HG02571 (cell line): ENCODE results near the gene S100Z.
"Not testable (repeated sequence)": the region's sequence is repeated elsewhere in the genome, so short reads cannot be mapped to it uniquely, and the experiment has no call there.

ENCODE experiments used
- ATAC-seq: cut with Tn5 transposase; IDR thresholded peaks from one replicate; pipeline ENCODE4 v1.9.1; 2021; ENCODE audit warnings: mild to moderate bottlenecking, moderate library complexity; ENCODE audit not compliant: unreplicated experiment

The S100Z gene

DNA sequence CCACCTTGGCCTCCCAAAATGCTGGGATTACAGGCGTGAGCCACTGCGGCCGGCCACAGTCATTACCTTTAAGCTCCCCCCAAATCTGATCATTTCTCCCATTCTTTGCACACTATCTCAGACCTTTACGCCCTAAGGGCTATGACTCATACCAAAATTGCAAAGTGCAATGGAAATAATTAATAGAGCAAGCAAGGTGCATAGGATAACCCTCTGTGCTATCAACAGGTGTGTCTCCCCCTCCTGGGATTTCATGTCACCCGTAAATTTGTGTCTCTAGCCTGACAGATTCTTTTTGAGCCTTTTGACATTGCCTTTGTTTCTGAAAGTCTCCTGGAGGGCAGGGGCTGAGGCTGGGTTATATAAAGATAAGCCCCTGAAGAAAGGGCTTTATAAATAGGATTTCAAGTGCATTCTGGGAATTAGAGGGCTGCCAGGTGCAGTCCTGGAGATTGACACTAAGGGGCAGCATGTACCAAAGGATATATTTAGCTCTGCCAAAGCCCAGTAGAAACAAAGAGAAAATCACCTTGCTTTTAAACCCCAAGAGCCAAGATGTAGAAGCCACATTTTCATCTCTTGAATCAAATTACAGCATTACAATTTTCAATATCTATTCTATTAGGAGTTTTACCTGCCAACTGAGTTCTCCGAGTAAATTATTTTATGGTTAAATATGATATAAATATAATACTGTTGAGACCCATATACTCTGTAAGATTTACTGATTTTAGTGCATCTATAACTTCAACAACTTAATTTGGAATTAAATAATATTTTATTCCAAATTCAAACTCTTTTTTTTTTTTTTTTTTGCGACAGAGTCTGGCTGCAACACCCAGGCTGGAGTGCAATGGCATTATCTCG lies 18.2 kb downstream of the S100Z start:
- no peak for ATAC-seq

DNA sequence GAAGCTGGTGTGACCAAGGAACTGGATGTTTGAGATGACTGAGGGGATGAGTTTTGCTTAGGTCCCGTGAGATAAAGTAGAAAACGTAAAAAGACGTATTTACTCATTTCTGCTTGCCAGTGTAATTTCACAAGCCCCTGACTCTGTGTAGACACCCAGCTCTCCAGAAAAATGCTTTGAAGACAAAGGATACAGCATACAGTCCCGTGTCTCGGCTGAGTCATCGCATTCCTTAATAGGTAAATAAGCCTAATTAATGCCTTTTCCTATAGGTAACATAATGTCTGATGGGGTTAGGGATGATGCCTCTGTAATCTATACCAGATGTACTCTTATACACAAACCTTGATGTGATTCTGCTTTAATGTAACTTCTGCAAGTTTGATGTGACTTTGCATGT lies 20.2 kb downstream of the S100Z start:
- no peak for ATAC-seq

DNA sequence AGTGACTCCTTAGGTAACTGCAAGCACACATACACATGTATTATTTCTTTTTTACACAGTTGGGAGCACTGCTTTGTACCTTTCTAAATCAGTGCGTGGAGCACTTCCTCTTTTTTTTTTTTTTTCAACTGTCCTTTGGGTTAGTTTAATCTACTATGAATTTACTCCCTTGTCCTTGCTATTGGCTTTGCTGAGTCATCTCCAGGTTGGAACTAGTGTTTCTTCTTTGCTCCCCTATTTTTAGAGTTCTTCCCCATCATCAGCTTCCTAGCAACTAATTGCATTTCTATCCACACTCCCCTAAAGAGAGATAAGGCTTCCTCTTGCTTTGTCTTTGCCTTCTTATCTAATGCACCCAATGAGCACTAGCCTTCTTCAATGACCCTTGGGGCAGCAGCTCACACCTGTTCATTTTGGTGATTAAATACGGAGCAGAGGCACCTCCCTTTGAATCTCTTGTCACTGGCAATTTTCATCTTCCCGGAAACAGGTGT lies 24.3 kb downstream of the S100Z start:
- ATAC-seq = no peak

DNA sequence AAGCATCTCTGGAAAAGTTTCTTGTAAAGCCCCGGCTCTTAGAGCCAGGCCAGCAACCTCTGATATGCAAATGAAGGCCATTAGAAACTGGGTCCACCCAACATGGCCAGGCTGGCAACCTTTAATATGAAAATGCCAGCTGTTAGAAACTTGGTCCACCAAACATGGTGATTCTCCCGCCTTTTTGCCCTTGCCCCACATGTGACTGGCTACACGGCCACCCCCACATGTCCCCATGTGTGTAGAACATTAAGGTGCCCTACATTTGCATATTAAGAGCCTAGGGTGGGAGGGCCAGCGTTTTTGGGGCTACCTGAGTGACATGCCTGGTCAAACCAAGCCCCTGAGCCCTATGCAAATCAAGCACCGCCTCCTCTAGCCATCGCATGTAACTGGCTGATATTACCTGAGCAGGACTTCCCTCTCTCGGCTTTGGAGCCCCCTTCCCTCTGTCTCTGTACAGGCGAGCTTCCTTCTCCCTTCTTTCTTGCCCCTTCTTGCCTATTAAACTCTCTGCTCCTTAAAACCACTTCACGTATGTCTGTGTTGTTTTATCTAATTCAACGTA lies 39.0 kb downstream of the S100Z start:
- no peak for ATAC-seq

DNA sequence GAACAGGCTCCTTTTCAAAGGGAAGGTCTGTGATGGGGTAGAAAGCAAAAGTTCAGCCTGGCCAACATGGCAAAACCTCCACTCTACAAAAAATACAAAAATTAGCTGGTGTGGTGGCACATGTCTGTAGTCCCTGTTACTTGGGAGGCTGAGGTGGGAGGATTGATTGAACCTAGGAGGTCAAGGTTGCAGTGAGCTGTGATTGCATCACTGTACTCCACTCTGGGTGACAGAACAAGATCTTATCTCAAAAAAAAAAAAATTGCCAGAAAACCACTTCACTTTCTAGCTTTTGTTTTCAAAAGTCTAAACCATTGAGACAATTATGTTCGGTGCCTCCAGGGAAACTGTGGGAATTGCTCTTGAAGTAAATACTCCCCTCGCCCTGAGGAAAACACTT lies 43.5 kb downstream of the S100Z start:
- ATAC-seq = no peak

DNA sequence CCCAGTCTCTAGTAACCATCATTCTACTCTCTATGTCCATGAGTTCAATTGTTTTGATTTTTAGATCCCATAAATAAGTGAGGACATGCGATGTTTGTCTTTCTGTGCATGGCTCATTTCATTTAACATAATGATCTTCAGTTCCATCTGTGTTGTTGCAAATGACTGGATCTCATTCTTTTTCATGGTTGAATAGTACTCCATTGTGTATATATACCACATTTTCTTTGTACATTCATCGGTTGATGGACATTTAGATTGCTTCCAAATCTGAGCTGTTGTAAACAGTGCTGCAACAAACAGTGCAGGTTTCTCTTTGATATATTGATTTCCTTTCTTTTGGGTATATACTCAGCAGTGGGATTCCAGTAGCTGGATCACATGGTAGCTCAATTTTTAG lies 46.4 kb downstream of the S100Z start:
- no peak for ATAC-seq

DNA sequence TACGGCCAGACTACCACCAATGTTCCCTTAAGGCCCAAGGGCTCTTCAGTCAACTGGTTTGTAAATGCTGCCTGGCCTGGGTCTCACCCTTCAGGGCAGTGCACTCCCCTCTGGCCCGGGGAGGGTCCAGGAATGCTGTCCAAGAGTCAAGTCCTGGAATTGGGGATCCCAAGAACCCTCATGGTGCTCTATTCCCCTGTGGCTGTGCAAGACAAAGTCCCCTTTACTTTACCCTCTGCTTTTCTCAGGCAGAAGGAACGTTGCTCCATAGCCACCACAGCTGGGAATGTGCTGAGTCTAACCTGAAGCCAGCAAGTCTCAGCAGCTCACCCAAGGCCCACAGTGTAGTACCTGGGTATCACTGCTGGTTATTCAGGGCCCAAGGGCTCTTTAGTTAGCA lies 51.7 kb downstream of the S100Z start:
- ATAC-seq = no peak

DNA sequence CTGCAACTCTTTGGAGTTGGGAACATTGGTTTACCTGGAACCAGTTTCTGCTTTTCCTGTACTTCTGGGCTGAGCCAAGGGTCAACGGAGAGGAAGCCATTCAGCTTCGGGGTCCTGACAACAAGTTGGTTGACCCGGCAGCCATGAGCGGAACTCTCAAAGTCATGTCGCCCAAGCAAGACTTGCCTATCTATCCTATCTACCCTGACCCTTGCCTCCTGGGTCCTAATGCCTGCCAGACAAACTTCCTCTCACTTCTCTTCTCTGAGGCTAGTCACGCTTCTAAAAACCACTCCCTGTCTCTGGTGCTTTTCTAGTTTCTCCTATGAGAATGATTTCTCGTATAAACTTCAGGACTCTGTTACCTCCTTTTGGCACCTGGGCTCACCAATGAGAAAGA lies 58.4 kb downstream of the S100Z start:
- no peak for ATAC-seq

DNA sequence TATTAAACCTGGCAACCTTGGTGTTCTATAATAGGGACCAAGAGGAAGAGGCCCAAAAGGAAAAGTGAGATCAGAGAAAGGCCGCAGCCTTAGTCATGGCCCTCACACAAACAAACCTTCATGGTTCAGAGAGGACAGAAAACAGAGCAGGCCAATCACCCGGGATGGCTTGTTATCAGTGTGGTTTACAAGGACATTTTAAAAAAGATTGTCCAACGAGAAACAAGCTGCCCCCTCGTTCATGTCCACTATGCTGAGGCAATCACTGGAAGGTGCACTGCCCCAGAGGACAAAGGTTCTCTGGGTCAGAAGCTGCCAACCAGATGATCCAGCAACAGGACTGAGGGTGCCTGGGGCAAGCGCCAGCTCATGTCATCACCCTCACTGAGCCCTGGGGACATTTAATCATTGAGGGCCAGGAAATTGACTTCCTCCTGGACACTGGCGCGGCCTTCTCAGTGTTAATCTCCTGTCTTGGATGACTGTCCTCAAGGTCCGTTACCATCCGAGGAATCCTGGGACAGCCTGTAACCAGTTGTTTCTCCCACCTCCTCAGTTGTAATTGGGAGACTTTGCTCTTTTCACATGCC lies 60.6 kb downstream of the S100Z start:
- ATAC-seq = not testable (repeated sequence)

DNA sequence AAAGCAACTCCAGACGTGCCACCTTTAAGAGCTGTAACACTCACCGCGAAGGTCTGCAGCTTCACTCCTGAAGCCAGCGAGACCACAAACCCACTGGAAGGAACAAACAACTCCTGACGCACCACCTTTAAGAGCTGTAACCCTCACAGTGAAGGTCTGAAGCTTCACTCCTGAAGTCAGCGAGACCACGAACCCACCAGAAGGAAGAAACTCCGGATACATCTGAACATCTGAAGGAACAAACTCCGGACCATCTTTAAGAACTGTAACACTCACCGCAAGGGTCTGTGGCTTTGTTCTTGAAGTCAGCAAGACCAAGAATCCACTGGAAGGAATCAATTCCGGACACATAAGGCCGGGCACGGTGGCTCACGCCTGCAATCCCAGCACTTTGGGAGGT lies 64.9 kb downstream of the S100Z start:
- not testable (repeated sequence) for ATAC-seq

DNA sequence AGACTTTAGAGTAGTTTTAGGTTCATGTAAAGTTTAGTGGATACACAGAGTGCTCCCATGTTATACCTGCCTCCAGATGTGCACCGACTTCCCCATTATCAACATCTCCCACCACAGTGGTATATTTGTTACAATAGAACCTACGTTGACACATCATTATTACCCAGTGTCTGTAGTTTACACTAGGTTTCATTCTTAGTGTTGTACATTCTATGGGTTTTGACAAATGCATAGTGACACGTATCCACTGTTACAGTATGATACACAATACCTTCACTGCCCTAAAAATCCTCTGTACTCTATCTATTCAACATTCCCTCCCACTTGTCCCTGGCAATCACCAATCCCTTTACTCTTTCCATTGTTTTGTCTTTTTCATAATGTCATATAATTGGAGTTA lies 68.7 kb downstream of the S100Z start:
- ATAC-seq = no peak

DNA sequence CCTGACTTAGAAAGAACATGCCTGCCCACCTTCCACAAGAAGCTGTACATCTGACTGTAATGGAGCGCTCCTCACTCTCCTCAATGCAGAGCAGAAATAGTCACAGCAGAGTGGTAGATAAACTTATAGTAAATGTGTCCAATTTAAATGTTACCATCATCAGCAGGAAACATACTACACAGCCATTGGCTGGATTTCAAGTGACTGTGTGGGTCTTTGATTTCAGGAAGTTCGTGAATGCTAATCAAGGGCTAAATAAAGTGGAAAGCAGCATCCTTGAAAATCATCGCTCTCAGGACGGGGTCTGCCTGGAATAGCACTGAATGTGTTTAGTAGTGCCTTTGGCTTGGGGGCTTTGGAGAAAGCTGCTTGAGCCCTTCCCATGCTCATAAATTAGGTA lies 70.7 kb downstream of the S100Z start:
- ATAC-seq = no peak

DNA sequence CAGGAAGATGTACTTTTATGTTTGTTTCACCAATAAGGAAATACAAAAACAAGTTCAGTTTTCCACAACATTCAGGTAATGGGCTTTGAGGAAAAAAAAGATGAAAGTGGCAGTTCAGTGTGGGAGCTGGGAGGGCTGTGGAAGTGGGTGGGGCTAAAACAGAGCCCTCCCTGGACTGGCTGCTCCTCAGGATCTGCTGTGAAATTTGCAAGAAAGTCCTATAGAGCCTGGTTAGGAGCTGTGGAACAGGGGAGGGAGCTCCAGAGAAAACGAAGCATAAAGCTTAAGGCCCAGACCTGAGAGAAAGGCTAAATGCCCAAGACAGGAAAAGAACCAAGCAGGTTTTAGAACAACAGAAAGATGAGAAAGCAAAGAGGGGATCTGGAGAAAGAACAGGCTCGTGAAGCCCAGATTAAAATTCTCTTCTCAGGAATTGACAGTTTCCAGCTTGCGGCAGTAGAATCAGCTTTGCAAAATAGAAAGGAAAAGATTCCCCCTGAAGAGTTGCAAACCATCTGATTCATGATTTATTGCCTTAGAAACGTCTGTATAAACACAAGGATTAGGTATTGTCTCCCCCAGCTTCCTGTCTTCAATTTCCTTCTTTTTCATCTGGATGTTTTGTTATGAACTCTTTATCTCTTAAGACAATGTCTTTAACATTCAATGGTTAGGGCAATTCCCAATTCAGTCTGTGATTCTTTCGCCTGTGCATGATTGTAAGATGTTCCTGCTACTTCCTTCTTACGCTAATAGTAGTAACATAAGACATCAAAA lies 76.7 kb downstream of the S100Z start:
- ATAC-seq = no peak

DNA sequence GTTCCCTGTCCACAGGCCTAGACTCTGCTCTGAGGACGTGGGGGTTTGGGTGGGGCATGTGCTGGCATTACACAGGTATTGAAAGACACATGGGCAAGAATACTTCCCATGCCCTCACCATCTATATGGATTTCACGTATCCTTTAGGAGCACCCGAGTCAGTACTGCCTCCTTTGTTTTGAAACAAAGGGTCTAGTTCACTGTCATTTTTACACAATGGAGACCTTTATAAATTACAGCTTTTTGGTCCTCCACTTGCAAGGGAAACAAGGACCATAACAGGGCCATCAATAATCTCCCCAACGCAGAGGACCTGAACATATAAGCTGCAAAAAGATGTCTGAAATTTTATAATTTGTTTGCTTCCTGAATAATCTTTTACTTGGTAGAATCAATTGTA lies 78.1 kb downstream of the S100Z start:
- ATAC-seq = no peak

DNA sequence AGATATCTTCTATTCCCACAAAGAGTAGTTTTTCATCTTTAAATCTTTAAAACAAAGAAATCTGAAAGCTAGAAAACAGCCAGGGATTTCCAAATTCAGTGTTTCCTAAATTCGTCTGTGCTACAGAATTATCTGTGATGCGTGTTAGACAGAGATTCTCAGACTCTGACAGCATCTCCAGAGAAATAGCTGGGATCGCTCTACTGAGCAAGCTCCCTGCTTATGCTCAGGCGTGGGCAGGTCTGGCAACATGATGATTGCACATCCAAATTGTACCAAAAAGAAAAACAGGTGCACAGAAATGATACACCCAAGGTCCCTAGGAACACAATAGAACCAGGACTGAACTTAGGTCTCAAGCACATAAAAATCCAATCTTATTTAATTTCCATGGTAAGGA lies 80.3 kb downstream of the S100Z start:
- ATAC-seq = no peak

DNA sequence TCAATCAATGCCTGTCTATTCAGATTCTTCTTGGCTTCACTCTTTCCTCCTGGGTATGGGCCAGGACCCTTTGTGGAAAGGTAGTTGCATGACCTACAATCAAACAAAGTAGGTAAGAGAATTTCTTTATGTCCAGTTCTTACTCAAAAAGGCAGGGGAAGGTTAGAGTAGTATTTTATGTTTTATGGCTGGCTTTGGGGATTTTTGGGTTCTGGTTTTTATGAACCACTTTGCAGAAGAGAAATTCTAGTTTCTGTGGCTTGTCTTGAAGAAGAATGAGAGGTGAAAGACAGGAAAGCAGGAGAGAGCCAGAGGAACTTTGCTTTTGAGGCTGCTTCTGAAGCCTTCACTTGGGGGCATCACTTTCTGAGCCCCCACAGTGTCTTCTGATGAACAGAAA lies 88.4 kb downstream of the S100Z start:
- ATAC-seq = no peak

DNA sequence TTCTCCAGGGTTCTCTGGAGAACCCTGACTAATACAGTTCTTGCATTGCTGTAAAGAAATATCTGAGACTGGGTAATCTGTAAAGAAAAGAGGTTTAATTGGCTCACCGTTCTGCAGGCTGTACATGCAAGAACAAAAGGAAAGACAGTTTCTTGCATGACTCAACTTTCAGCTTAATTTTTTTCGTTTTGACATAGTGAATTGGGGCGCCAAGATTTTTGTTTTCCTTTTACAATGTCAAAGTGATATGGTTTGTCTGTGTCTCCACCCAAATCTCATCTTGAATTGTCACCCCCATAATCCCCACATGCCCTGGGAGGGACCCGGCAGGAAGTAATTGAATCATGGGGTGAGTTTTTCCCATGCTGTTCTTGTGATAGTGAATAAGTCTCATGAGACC lies 91.2 kb downstream of the S100Z start:
- ATAC-seq = no peak

DNA sequence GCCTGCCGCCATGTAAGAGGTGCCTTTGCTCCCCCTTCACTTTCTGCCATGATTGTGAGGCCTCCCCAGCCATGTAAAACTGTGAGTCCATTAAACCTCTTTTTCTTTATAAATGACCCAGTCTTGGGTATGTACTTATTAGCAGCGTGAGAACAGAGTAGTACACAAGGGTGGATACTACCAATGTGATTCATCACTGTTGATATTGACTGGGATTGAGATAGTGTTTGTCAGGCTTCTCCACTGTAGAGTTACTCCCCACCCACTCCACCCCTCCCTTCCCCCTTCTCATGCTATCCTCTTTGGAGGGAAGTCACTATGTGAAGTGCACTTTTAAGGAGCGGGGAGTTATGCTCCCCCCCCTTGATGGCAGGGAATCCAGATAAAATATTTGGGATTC lies 91.6 kb downstream of the S100Z start:
- ATAC-seq = no peak

DNA sequence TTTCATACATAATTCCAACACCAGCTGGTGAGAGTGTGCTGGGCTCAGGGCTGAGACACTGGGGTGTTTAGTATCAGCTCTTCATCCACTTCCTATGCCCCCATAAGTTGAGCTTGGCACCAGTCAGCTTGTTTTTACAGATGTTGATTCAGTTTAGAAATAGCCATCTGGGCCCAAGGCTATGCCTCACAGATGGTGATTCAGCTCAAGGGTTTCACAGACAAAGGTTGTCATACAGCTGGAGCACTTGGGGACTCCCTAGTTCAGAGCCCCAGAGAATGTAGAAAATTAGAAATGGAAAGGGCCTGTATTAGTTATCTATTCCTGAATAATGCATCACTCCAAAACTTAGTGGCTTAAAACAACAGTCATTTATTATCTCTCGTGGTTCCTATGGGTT lies 92.8 kb downstream of the S100Z start:
- ATAC-seq = no peak

DNA sequence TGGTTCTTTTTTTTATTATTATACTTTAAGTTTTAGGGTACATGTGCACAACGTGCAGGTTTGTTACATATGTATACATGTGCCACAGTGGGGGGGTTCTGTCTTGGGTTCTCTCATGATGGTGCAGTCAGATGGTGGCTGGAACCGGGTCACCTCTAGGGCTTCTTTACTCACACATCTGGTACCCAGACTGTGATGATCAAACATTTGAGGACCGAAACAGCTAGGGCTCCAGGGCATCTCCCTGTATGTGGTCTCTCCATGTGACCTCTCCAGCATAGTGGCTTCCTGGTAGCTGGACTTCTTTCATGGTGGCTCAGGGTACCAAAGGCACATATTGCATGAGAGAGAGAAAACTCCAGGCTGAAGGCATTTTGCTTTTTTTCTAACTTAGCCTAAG lies 93.2 kb downstream of the S100Z start:
- ATAC-seq = no peak

DNA sequence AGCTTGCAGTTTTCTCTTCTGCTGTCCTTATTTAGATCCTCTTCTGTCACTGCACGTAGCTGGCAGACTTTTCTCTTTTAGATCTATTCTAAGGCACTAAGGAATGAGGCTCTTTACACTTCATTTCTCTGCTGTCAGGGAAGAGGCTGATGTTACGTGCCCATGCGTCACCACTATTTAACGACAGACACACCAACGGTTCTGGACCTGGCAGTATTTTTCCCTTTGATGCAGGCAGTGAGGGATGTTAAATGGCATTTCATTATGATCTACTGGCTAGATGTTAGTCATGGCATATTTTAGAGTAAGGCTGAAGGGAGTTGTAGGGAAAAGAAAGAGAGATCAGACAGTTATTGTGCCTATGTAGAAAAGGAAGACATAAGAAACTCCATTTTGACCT lies 94.8 kb downstream of the S100Z start:
- ATAC-seq = no peak
